HEK293T (cell line): ENCODE measurements around the gene ESCO1.

Experiments used
- FOXA1 ChIP-seq: fragments of 450-650 bp; IDR thresholded peaks from 2 replicates; pipeline ENCODE4 v1.6.1; 2016; ENCODE audit warnings: mild to moderate bottlenecking
- FOXM1 ChIP-seq: fragments of 450-650 bp; IDR thresholded peaks from 2 replicates; pipeline ENCODE4 v1.6.1; 2017; ENCODE audit warnings: mild to moderate bottlenecking, borderline replicate concordance
- LEF1 ChIP-seq: fragments of 450-650 bp; IDR thresholded peaks from 2 replicates; pipeline ENCODE4 v1.6.1; 2017; ENCODE audit warnings: mild to moderate bottlenecking, borderline replicate concordance
- PKNOX1 ChIP-seq: fragments of 450-650 bp; IDR thresholded peaks from 2 replicates; pipeline ENCODE4 v1.6.1; 2016
- SP1 ChIP-seq: fragments of 450-650 bp; IDR thresholded peaks from 2 replicates; pipeline ENCODE4 v1.6.1; 2017
- SUZ12 ChIP-seq: fragments of 450-650 bp; IDR thresholded peaks from 2 replicates; pipeline ENCODE4 v1.6.1; 2016; ENCODE audit warnings: mild to moderate bottlenecking
- TARDBP ChIP-seq: fragments of 450-650 bp; IDR thresholded peaks from 2 replicates; pipeline ENCODE4 v1.6.1; 2016
- ZNF384 ChIP-seq: fragments of 450-650 bp; IDR thresholded peaks from 2 replicates; pipeline ENCODE4 v1.6.1; 2016

- TF ChIP-seq FOXM1 (no peak), SP1 (no peak), FOXA1 (no peak), PKNOX1 (no peak), SUZ12 (no peak), LEF1 (no peak), TARDBP (no peak), ZNF384 (no peak)
Measured at GRCh38 chr18:21486905-21487437, 113.5 kb downstream of the ESCO1 start.
